Fibroblast of pulmonary artery (primary cell): ENCODE results near the gene STK10.

ENCODE experiments used
- DNase-seq: peaks from one replicate; pipeline ENCODE4 v3.0.0-alpha.2; 2010; ENCODE audit warnings: low read depth
- H3K4me3 ChIP-seq: replicated peaks from 2 replicates; pipeline ENCODE4 v1.5.1; 2011; ENCODE audit warnings: low read depth, mild to moderate bottlenecking, control low read depth, low read length, moderate library complexity
- CTCF ChIP-seq: IDR thresholded peaks from 2 replicates; pipeline ENCODE4 v1.5.1; 2011; ENCODE audit warnings: mild to moderate bottlenecking, control low read depth, low read length, inconsistent platforms; ENCODE audit errors: missing control alignments

STK10 gene

GRCh38 chr5:172187118-172188032 is 649 bp downstream of the STK10 start:
- peak overlapping the region; percentile 95 for H3K4me3 ChIP-seq
- TF ChIP-seq CTCF = no peak

GRCh38 chr5:172186114-172186695 is 1.8 kb downstream of the STK10 start:
- TF ChIP-seq CTCF = no peak
- DNase-seq = no peak
- peak overlapping the region; percentile 95 for H3K4me3 ChIP-seq

More at GRCh38 chr5:172187118-172188032, 649 bp downstream of the STK10 start:
- DNase-seq = peak; percentile 63

- TF ChIP-seq CTCF = no peak
- H3K4me3 ChIP-seq = no peak overlapping the region
- DNase-seq = no peak
Measured at GRCh38 chr5:172185096-172185461, 2.9 kb downstream of the STK10 start.

GRCh38 chr5:172183881-172184280 is 4.1 kb downstream of the STK10 start:
- H3K4me3 ChIP-seq = no peak overlapping the region
- no peak for TF ChIP-seq CTCF
- DNase-seq = no peak

- TF ChIP-seq CTCF = no peak
- DNase-seq = no peak
- no peak overlapping the region for H3K4me3 ChIP-seq
Measured at GRCh38 chr5:172182291-172182690, 5.7 kb downstream of the STK10 start.

GRCh38 chr5:172180936-172181335 is 7.1 kb downstream of the STK10 start:
- no peak for TF ChIP-seq CTCF
- H3K4me3 ChIP-seq = no peak overlapping the region
- no peak for DNase-seq
